ENCODE results near the gene MYH14.

DNA sequence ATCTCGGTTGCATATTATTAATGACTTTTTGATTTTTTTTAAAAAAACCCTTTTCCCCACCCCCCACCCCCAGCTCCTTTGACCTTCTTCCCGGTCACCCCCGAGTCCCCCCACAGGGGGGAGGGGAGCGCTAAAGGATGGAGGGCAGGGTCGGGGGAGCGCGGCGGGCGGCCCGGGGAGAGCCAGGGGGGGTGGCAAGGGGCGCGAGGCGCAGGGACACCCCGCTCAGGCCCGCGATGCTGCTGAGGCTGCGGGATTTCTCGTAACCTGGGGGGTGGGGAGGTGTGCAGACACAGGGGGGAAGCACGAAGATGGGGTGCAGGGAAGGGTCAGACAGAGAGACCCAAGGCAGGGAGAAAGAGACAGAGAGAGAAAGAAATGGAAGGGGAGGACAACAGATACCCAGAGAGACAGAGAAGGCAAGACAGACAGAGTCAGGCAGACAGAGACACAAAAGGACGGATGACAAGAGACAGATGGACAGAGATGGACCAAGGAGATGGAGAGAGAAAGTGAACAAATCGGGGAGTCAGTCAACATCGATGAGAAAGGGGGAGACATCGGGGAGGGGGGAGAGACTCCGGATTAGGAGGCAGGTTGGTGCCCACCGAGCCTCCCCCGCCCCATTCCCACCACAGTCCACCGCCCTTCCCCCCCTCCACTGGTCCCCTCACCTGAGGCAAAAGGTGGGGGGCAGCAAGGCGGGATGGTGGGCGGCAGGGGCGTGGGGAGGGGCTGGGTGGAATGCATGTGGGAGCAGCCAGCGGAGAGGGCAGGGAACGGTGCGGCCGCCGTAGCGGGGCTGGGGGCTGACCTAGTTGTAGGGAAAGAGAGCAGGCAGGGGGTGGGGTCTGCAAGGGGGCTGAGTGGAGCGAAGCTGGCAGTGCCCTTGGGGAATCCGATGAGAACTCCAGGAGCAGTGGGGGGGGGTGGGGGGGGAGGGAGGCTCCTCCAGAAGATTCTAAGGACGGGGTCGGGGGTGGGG, 111.6 kb downstream of the MYH14 start:
- TF ChIP-seq SPI1 (IDR thresholded peaks at IDR 0.05; ENCODE audit: borderline replicate concordance, insufficient read depth, low read depth, low read length), result no peak
- no peak for TF ChIP-seq SIN3A (IDR thresholded peaks at IDR 0.05; ENCODE audit: low read depth, low read length)
- no peak for TF ChIP-seq ESRRA (IDR thresholded peaks at IDR 0.05; ENCODE audit: low read length)
- TF ChIP-seq RFX5 (IDR thresholded peaks at IDR 0.05; ENCODE audit: low read depth, low read length), result no peak
- no peak for TF ChIP-seq GABPA (IDR thresholded peaks at IDR 0.05; ENCODE audit: low read depth)
- TF ChIP-seq, protein P1, sequence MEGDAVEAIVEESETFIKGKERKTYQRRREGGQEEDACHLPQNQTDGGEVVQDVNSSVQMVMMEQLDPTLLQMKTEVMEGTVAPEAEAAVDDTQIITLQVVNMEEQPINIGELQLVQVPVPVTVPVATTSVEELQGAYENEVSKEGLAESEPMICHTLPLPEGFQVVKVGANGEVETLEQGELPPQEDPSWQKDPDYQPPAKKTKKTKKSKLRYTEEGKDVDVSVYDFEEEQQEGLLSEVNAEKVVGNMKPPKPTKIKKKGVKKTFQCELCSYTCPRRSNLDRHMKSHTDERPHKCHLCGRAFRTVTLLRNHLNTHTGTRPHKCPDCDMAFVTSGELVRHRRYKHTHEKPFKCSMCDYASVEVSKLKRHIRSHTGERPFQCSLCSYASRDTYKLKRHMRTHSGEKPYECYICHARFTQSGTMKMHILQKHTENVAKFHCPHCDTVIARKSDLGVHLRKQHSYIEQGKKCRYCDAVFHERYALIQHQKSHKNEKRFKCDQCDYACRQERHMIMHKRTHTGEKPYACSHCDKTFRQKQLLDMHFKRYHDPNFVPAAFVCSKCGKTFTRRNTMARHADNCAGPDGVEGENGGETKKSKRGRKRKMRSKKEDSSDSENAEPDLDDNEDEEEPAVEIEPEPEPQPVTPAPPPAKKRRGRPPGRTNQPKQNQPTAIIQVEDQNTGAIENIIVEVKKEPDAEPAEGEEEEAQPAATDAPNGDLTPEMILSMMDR (IDR thresholded peaks at IDR 0.05 in 2 of 3, conservative IDR thresholded peaks at IDR 0.05 in 1 of 3; ENCODE audit: control insufficient read depth in 2 of 3, extremely low read depth in 1 of 3, insufficient read depth in 1 of 3, low read depth in 3 of 3, low read length in 3 of 3), result no peak
- no peak for TF ChIP-seq POLR2A (IDR thresholded peaks at IDR 0.05; ENCODE audit: low read depth, low read length)
- no peak for TF ChIP-seq FOS (IDR thresholded peaks at IDR 0.05; ENCODE audit: borderline replicate concordance, extremely low read depth, insufficient read length)
- TF ChIP-seq BHLHE40 (IDR thresholded peaks at IDR 0.05; ENCODE audit: borderline replicate concordance in 1 of 2, low read depth in 2 of 2, low read length in 1 of 2), result no peak
- TF ChIP-seq JUND (IDR thresholded peaks at IDR 0.05; ENCODE audit: low read depth, low read length), result no peak

All from GM12878 (cell line).